Activated CD8-positive, alpha-beta memory T cell treated with anti-CD3 and anti-CD28 coated beads, Interleukin-2, amount 50 U/mL, for 1 hour (primary cell): ENCODE data around the gene HLA-DPB1.
"Not testable (repeated sequence)": the region's sequence is repeated elsewhere in the genome, so short reads cannot be mapped to it uniquely, and the experiment has no call there.

Source experiments
- DNase-seq: peaks from one replicate; pipeline ENCODE4 v3.0.0-alpha.2; 2020; ENCODE audit errors: extremely low read depth

Gene HLA-DPB1

DNA sequence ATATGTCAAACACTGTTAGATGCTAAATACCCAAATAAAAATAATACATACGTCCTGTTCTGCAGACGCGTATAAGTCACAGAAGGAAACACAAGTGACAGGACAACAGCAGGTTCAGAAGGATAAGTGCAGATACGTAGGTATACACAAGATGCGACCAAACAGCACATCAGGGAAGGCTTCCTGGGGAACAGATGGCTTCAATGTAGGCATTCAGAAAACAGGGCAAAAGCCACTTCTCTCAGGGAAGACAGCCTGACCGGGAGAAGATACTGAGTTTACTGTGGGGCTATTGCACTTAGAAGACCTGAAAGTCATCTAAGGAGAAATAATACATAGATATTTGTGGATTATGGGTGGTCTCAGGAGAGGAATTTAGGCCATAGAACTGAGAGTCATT, 4.2 kb upstream of the HLA-DPB1 start:
- no peak for DNase-seq

DNA sequence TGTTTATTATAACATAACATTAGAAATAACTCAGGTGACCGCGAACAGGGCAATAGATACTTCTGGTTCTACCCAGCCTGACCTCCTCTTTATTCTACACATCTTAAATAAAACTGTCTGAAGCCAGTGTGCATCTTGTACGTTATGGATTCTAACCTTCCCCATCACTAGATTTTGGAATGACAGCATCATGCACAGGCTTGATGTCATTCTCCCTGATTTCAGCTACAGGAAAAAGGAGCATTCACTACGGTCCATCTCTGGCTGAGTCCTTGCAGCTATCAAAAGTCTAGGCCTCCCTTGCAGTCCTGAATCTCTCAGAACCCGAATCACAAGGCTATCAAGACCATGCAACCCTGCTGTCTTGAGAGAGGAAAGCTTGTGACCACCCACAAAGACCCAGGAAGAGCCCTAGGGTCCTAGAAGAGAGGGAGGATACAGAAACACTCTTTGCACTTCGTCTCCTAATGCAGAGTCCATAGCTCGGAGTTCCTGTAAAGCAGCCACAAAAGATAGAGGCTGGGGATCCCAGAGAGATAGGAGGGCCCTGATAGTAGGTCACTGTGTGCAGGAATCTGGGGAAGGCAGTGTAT, 3.2 kb upstream of the HLA-DPB1 start:
- no peak for DNase-seq

DNA sequence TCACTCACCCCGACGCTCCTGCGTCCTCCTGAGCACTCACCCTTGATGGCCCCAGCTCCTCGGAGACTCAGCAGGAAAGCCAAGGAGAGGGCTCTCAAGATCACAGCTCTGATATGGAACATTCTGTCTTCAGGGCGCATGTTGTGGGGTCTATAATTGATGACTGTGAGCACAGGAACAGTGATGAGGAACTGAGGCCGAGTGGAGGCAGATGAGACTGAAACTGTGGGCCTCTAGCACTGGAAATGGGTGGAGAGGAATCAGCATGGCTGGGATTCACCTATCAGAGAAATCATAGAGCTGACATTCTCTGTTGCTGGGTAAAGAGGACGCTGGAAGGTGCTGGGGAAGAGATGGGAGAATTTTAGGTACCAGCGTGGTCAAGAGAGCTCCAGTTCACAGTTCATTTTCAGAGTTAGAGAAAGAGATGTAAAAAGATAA, 2.3 kb upstream of the HLA-DPB1 start, which contains the start of gene HLA-DPA1:
TSS of gene HLA-DPA1 (minus strand) at position 219 of the 441 bp plus-strand sequence.
- no peak for DNase-seq

DNA sequence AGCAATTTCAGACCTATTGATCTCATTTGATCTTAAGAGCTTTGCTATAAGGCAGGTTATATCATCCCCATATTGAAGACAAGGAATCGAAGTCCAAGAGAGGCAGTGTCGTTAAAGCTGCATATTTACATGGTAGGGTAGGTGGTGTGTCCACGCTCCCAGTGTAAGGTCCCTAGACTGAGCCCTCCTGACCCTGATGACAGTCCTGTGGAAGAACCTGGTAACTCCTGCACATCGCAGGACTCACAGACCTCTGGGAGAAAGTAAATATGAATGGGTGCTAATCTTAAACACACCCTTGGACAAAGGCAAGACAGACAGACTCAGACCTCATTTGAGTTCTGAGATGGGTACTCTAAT, 602 bp upstream of the HLA-DPB1 start:
- DNase-seq: no peak

DNA sequence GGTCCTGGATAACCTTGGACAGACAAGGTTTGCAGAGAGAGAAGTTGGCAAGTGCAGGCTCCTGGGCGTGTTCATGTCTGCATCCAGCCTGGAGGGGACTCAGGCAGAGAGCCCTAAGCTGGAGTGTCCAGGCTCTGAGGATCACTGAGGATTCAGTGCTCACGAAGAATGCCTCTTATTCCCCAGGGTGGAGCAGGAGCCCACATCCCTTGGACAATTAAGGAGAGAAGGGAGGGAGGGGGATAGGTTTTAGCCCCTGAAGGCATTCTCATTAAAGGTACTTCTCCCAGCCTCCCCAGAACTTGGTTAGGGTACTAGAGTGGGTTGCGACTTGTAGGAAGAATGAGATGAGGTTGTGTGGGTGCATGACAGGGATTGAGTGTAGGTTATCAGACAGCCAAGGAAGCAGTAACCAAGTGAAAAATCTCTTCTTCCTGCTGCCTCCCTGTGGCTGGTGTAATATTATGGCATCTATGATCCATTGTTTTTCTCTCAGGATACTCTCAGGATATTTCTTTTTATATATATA, 680 bp downstream of the HLA-DPB1 start:
- DNase-seq: no peak

DNA sequence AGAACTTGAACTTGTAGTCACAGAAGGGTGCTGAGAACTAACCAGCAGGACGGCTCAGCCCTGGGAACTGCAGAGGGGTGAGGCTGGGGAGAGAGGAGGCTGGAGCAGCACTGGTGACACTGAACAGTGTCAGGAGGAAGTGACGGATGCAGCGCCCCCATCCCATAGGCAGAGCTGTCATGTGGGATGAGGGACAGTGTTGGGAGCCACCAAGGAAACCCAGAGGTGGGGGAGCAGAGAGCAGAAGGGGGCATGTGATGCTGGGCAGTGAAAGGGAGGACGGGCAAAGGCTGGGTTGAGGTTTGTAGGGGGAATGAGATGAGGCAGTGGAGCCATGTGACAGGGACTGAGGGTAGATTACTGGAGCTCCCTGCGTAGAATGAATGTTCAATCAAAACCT, 2.1 kb downstream of the HLA-DPB1 start:
- no peak for DNase-seq

DNA sequence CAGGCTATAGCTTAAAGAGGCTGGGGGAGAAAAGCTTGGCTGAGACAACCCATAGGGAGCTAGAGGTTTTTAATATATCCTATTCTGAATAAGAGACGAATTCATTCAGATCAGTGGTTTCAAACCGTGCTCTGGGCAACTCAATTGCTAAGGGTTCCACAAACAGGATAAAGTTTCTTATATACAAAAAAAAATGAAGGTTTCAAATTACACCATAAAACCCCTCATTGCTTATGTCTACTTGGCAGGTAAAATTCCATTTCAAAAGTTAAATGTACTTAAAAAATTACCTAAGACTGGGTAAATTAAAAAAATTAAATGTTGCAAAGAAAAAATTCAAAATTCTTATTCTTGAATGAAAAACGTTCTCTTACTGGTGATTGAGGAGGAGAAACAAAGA, 2.7 kb downstream of the HLA-DPB1 start:
- no peak for DNase-seq

DNA sequence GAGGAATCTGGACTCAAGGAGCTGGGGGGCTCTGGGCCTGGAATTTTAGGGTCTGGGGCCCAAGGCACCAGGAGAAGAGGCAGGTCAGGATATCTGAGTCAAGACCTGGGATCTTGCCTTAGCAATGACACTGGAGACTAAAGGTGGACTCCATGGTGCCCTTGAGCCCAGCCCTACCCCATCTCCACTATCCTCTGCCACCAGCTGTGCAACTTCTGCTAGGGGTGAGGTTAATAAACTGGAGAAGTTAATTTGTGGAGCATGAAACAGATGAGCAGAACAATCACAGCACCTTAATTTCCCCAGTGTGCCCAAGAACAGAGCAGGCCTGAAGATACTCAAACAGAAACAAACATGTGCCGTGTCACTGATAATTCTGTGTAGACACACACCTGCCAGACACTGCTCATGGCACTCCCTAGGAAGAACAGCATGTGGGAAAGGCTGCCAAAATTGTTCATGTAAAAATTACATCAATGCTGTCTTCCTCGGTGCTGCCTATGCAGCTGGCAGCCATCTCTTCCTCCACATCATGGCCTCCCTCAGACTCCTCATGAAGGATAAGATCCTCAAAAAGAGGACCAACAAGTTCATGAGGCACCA, 3.2 kb downstream of the HLA-DPB1 start:
- no peak for DNase-seq

DNA sequence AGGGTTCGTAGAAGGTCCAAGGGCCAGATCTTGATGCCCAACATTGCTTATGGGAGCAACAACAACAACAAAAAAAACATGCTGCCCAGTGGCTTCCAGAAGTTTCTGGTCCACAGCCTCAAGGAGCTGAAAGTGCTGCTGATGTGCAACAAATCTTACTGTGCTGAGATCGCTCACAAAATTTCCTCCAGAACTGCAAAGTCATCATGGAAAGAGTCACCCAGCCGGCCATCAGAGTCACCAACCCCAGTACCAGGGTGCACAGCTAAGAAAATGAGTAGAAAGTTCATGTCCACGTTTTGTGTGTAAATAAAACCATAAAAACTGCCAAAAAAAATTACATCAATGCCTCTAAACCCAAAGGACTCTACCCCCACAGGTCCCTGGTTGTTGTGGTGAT, 3.8 kb downstream of the HLA-DPB1 start:
- no peak for DNase-seq

DNA sequence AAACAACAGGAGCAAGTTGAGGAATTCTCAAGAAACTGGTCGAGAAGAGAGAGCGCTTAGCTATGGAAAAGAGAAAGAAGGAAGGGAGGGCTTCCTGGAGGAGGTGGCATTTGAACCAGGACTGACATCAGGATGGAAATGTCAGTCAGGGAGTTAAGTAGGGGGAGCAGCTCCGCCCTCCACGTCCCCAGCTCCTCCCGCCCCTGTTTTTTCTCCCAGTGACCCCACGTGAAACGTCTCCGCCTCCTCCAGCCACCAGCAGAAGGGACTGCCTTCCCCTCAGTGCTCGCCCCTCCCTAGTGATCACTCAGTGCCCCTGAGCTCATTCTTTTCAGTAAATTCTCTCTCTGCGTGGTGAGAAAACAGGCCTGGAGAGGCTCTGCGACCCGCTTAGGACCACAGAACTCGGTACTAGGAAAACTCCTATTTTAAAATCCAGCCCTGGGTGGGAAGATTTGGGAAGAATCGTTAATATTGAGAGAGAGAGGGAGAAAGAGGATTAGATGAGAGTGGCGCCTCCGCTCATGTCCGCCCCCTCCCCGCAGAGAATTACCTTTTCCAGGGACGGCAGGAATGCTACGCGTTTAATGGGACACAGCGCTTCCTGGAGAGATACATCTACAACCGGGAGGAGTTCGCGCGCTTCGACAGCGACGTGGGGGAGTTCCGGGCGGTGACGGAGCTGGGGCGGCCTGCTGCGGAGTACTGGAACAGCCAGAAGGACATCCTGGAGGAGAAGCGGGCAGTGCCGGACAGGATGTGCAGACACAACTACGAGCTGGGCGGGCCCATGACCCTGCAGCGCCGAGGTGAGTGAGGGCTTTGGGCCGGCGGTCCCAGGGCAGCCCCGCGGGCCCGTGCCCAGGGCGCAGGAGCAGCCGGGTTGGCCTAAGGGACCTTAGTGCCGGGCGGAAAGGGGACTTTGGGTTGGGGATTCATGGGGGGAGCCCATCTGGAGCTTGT, 4.6 kb downstream of the HLA-DPB1 start:
- no peak for DNase-seq

DNA sequence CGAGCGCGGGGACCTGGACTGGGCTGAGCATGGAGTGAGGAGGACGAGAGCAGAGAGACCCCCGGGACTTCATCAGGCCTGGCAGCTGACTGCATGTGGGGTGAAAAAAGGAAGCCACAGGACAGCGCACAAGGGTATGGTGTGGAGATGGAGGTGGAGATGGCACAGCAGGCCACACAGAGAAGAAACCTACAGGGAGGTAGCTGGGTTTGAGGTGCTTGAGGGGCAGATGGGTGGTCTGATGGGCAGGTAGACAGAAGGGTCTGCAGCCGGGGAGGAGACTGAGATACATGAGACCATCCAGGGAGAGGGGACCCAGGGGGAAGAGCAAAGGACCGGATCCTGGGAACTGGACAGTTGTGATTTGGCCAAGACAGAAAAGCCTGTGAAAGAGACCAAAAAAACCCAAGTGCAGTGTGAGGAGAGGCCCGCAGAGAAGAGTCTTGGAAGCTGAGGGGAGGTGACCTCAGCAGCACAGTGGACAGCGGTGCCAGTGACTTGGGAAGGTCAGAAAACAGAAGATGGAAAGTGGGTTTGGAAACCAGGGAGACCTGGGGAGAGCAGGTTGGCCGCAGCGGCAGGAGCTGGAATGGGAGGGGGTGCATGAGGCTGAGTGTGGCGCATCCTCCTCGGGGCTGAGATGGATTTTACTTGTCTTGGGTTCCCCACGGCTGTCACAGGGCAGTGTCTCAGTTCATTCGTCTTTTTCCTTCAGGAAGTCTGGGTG, 5.5 kb downstream of the HLA-DPB1 start:
- DNase-seq: no peak

DNA sequence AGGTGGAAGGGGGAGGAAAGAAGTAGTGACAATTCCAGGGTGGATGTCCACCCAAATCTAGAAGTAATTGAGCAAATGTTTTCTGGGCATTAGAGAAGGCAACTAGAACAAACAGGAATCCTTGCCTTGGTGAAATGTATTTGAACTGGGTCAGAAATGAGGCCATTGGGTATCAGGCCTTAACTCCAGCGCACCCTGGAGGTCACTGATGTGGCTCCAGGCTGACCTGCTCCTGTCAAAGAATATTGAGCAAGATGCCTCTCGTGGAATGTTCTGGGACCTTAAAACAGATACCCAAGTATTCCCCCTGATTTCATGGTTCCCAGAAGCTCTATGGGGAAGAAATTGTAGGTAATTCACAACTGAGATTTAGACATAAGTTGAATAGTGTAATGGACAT, 6.9 kb downstream of the HLA-DPB1 start:
- no peak for DNase-seq

DNA sequence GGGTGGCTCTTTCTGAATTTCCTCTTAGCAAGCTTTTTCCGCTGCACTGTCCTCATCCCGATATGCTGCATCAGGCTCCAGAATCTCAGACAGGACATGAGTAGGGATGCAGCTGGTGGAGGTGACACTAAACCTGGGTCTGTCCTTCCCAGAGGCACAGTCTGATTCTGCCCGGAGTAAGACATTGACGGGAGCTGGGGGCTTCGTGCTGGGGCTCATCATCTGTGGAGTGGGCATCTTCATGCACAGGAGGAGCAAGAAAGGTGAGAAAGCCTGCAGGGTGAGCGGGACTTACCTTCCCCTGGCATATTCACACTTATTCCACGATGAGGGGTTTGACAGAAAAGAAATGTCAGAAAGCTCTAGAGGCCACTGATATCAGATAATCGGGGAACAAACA, 9.8 kb downstream of the HLA-DPB1 start:
- no peak for DNase-seq

DNA sequence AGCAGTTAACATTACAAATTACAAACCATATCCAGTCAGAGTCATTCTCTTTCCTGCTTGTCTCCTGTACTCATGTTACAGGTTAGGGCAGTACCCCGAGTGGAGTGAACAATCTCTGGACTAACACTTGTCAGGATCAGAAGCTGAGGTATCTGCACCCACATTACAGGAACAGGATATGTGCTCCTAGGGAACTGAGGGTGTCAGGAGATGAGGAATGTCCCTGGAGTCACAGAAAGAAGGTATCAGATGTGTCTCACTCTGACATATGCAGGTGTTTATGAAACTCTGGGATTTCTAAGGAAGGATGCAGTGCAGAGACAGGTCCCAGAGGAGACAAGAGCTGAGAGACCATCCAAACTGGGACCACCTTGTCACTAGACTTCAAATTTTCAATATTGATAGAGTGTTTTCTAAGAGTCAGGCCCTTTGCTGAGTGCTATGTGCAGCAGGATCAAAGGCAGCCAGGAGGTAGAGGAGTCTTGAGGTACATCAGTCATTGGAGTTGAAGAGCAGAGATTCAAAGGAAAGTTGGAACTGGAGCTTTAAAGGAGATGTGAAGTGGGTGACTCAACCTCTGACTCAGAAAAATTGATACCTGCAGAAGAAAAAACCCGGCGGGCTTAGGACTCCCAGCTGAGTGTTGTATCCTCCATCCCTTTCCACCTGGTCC, 12.6 kb downstream of the HLA-DPB1 start:
- no peak for DNase-seq

DNA sequence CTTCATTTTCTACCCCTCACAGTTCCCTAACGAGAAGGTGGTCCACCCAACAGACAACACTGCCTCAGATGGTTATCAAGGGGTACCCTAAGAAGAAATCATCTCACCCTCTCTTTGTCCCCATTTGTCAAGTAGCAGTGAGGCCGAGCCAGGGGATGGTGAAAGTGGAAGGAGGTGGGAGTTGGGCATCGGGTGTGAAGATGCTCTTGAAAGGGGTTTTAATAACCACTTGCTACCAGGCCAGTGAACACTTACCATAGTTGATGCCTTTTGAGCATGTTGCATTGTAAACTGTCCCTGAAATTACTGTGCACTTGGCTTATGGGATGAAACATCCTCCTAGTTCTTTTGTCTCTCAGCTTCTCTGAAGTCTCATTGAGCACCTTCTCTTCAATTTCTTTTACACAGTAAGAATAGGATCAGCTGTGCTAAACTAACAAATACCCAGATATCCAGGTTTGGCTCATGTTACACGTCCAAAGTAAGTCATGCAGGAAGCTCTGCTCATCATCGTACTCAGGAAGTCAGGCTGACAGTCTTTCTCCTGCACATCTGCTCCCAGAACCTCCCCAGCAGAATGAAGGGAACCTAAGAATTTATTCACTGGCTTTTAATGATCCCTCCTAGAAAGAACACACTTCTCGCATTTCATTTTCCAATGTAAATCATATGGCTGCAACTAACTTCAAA, 13.3 kb downstream of the HLA-DPB1 start:
- DNase-seq: no peak

DNA sequence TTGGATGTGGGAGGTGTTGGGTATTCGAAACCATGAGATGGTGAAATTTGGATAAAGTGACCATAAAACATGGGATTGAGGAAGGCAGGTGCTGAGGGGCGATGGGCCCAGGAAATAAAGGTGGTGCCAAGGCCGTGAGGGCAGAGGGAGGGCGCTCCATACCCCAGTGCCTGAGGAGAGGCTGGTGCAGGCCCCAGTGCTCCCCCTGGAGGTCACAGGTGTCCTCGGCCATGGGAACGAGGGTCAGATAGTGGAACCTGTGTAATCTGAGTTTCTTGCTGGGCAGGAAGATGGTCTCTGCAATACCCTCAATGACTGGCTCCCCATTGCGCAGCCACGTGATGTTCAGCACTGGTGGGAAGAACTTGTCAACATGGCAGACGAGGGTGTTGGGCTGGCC, 16.2 kb downstream of the HLA-DPB1 start:
- no peak for DNase-seq

DNA sequence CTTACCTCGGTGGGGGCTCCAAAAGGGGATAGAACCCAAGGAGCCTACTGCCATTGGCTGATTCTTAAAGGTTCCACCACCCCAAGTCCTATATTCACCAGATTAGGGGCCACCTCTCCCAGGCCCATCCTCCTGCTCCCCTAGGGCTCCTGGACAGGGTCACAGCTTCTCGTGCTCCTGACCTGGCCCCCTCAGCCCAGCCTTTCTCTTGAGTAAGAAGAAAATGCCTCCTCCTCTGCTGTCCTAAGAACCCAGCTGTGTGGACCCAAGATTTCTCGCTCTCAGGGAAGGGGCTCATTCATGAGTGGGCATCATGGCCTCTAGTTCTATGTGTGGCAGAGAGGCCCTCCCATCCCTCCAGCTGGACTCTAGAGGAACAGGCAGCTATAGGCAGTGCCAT, 16.6 kb downstream of the HLA-DPB1 start:
- DNase-seq: no peak

DNA sequence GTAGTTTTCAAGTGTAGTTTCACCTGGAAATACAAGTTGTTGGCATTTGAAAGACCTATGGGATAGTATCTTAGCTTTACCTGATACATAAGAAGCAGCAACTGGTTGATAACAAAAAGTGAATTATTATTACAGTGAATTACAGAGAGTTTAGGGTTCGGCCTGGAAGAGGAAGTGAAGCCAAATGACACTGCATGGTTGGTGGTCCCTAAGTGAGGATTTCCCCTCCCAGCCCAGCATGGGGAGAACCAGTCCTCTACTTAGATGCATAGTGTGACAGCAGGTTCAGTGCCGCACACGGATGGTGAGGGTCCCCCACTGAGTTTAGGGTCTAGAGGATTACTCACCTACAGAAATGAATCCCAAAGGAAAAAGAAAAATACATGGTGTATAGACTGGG, 18.1 kb downstream of the HLA-DPB1 start:
- no peak for DNase-seq

DNA sequence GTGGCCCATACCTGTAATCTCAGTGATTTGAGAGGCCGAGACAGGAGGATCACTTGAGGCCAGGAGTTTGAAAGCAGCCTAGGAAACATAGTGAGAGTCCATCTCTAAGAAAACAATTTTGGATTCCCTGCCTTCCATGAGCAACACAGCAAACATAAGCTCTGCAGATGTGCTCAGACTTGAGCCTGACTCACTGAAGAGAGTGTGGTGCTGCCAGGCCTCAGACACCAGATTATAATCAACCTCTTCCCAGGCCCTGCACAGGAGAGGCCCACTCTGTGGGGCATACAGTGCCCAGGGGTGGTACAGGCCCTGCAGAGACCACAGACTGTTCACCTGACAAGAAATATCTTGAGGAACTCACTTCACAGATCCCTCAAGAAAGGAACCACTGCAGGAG, 19.9 kb downstream of the HLA-DPB1 start:
- DNase-seq: no peak

DNA sequence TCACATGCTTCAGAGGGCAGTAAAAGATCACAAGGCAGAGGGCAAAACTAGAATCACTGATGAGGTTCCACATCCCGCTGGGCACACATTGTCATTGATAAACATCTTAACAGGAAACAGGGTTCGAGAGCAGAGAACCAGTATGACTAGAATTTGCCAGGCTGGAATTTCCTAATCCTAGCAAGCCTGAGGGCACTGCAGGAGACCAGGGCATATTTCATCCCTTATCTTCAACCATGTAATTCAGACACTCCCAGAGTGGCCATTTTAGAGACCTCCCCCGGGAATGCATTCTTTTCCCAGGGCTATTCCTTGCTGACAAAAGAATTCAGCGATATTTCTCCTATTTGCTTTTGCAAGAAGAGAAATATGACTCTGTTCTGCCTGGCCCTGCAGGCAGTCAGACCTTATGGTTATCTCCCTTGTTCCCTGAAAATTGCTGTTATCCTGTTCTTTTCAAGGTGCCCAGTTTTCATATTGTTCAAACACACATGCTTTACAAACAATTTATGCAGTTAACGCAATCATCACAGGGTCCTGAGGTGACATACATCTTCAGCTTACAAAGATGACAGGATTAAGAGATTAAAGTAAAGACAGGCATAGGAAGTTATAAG, 25.4 kb downstream of the HLA-DPB1 start:
- DNase-seq: not testable (repeated sequence)
